T-cell (primary cell): Measurements from ENCODE around the gene NKTR. TPM values are rescaled to one million over a fixed set of nuclear protein-coding genes. Genes with fewer than 3 reads are reported as not detected.

ENCODE experiments used
- ATAC-seq, 4 experiments: fragments of 200-7000 bp in 3 of 4; fragments of 150-1000 bp in 1 of 4; cut with Tn5 transposase; replicated peaks in 1 of 4; 1 replicate in 3 of 4; 2 replicates in 1 of 4; pipeline ENCODE4 v1.10.0; 2021; ENCODE audit warnings: moderate library complexity in 3 of 4, mild to moderate bottlenecking in 2 of 4, moderate number of reproducible peaks in 1 of 4
- CTCF ChIA-PET, 2 donors: fragments of 300-600 bp; sonication (Branson Sonifier 250); formaldehyde crosslinking; loops; one replicate each; lab custom pipeline; 2022; ENCODE audit warnings: antibody characterized with exemption in 2 of 2; lab: Charles Lee
- POLR2A ChIA-PET, 2 donors: fragments of 300-600 bp; sonication (Branson Sonifier 250); formaldehyde crosslinking; loops; one replicate each; lab custom pipeline; 2022; ENCODE audit warnings: antibody characterized with exemption in 2 of 2; lab: Charles Lee
- DNase-seq, 35 experiments: peaks; one replicate each; pipeline versions ENCODE4 v3.0.0 to v3.0.0-alpha.2; 2013 to 2023
- H3K27ac ChIP-seq: one replicate; pipeline ENCODE4 v1.5.1; 2013; ENCODE audit warnings: low read length
- H3K27me3 ChIP-seq, 2 experiments: replicated peaks in 1 of 2; 1 replicate in 1 of 2; 2 replicates in 1 of 2; pipeline versions ENCODE4 v1.6.1 to v1.7.0; 2013; ENCODE audit warnings: low read length in 1 of 2, mixed read lengths in 1 of 2; ENCODE audit not compliant: control insufficient read depth in 2 of 2, insufficient read depth in 2 of 2; ENCODE audit errors: extremely low read depth in 1 of 2
- H3K36me3 ChIP-seq, 2 donors: 1 replicate in 1 of 2; 2 replicates in 1 of 2; pipeline versions ENCODE4 v1.6.1 to v1.7.0; 2013; ENCODE audit warnings: low read length in 1 of 2; ENCODE audit not compliant: control insufficient read depth in 2 of 2, insufficient read depth in 1 of 2; ENCODE audit errors: extremely low read depth in 1 of 2
- H3K4me1 ChIP-seq, 2 experiments: 1 replicate in 1 of 2; 2 replicates in 1 of 2; pipeline versions ENCODE4 v1.6.1 to v1.7.0; 2013; ENCODE audit warnings: low read length in 2 of 2, mixed read lengths in 1 of 2; ENCODE audit not compliant: insufficient read depth in 2 of 2, control insufficient read depth in 1 of 2; ENCODE audit errors: extremely low read depth in 1 of 2
- H3K4me3 ChIP-seq, 2 donors: 1 replicate in 1 of 2; 2 replicates in 1 of 2; pipeline versions ENCODE4 v1.5.1 to v1.7.0; 2013; ENCODE audit warnings: mild to moderate bottlenecking in 2 of 2, low read length in 1 of 2, moderate library complexity in 1 of 2; ENCODE audit not compliant: control insufficient read depth in 1 of 2; ENCODE audit errors: extremely low read depth in 1 of 2
- H3K9me3 ChIP-seq: 2 replicates; pipeline ENCODE4 v1.7.0; 2013
- H3K27ac Mint-ChIP-seq, 2 donors: one replicate each; pipeline ENCODE4 v1.8.0; 2020 to 2021; ENCODE audit warnings: mild to moderate bottlenecking in 2 of 2, mixed read lengths in 2 of 2
- H3K27me3 Mint-ChIP-seq, 2 donors: one replicate each; pipeline ENCODE4 v1.8.0; 2021 to 2022; ENCODE audit warnings: mixed read lengths in 2 of 2
- H3K36me3 Mint-ChIP-seq: one replicate; pipeline ENCODE4 v1.8.0; 2021; ENCODE audit warnings: mixed read lengths
- H3K4me1 Mint-ChIP-seq, 3 donors: one replicate each; pipeline ENCODE4 v1.8.0; 2020 to 2022; ENCODE audit warnings: mixed read lengths in 3 of 3, mild to moderate bottlenecking in 1 of 3
- H3K4me3 Mint-ChIP-seq, 3 donors: one replicate each; pipeline ENCODE4 v1.8.0; 2020 to 2022; ENCODE audit warnings: mild to moderate bottlenecking in 3 of 3, mixed read lengths in 3 of 3, moderate library complexity in 3 of 3
- H3K9me3 Mint-ChIP-seq, 3 donors: one replicate each; pipeline ENCODE4 v1.8.0; 2020 to 2022; ENCODE audit warnings: mixed read lengths in 3 of 3
- WGBS: methylation state at CpG from one replicate; pipeline ENCODE4 v1.1.5; 2013; ENCODE audit warnings: missing lambda C conversion rate; ENCODE audit not compliant: insufficient coverage; 5-methylcytosine and 5-hydroxymethylcytosine counted together
- total RNA-seq, 35 experiments: library from RNA in 6 of 35; stranded (reverse) in 6 of 35; fragments of 120-200 nt in 1 of 35; gene quantifications; one replicate each; pipeline versions ENCODE4 v1.2.1 to v1.2.4 and lab custom pipeline; 2013 to 2026

Gene NKTR
- total RNA-seq, 5 donors from 2014 or later (not counting 1 experiment from before 2014, with no cell fraction given): 185 to 252 (median 209) TPM

DNA sequence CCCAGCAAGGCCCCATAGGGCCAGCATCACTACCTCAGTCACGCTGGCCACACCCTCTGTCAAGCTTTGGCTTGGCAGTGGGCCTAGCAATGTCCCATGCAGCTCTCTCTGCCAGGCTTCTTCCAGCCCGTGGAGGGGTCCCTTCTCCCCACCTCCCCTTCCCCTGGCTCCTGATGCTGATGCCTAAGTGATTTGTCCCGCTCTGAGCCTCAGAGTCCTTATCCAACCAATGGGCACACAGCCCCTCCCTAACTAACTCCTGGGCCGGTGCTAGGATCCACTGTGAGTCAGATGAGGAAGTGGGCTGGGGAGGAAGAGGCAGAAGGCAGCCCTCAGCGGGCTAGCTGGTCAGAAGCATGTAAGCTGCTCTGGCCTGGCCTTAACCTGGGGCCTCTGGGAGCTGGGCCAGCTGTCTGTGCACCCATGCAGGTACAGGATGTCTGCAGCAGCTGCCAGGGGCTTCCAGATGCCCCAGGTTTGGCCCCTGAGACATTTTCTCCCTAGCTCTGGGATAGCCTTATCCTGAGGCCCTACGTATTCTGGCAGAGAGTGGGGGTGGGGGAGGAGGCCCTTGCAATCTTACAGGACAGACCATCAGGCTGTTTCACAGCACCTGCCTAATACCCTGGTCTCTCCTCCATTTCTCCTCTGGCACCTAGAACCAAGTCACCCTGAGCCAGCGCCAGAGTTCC lies 52.3 kb downstream of the NKTR start:
- peak in 1 of 35 experiments; percentile 30 for DNase-seq
- 48% methylated on average over 3 of the region's 7 CpGs for WGBS
- no peak overlapping the region for H3K27ac Mint-ChIP-seq

DNA sequence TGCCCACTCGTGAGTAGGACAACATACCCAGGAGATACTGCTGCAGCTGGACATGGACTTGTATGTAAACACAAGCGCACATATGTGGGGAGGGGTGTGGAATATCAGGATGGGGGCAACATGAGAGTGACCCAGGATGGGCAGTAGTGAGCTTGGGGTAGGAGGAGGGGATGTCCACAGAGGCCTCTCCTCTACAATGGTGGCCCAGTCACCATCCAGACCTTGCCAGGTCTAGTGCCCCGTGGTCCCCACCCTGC lies 52.7 kb downstream of the NKTR start:
- Mint-ChIP-seq H3K4me1 (peaks cover 6 to 24% (median 13%) of the 10 kb centered on the region in 3 donors), H3K27me3 (no peaks in the 10 kb centered on the region), H3K4me3 (peak overlapping the region; percentile 58 to 82 (median 80)), H3K27ac (peak overlapping the region in 1 of 2 donors; percentile 58), H3K36me3 (peaks cover 8% of the 10 kb centered on the region), H3K9me3 (no peaks in the 10 kb centered on the region)
- DNase-seq (no peak), ATAC-seq (no peak)
- CTCF ChIA-PET: no interaction called here
- peaks cover 0 to 26% of the 10 kb centered on the region in 2 experiments for H3K4me1 ChIP-seq
- H3K4me3 ChIP-seq: no peak overlapping the region
- H3K9me3 ChIP-seq: no peaks in the 10 kb centered on the region
- no peak overlapping the region for H3K27ac ChIP-seq
- H3K27me3 ChIP-seq: peaks cover 0 to 26% of the 10 kb centered on the region in 2 experiments
- POLR2A ChIA-PET: no interaction called here
- H3K36me3 ChIP-seq: peaks cover 5 to 11% of the 10 kb centered on the region in 2 donors
- 75% methylated on average over 1 of the region's 3 CpGs for WGBS

More for the DNA sequence above, 52.3 kb downstream of the NKTR start:
- Mint-ChIP-seq H3K36me3 (peaks cover 12% of the 10 kb centered on the region), H3K4me3 (peak overlapping the region; percentile 58 to 82 (median 80)), H3K4me1 (peaks cover 6 to 27% (median 13%) of the 10 kb centered on the region in 3 donors), H3K9me3 (no peaks in the 10 kb centered on the region), H3K27me3 (no peaks in the 10 kb centered on the region)
- Histone ChIP-seq H3K27me3 (peaks cover 0 to 26% of the 10 kb centered on the region in 2 experiments), H3K36me3 (peaks cover 5 to 11% of the 10 kb centered on the region in 2 donors), H3K4me1 (peaks cover 0 to 26% of the 10 kb centered on the region in 2 experiments), H3K9me3 (no peaks in the 10 kb centered on the region), H3K27ac (no peak overlapping the region), H3K4me3 (no peak overlapping the region)
- ATAC-seq: no peak
- CTCF ChIA-PET: no interaction called here
- POLR2A ChIA-PET: interaction anchor here in 1 of 2 donors (1.1 kb wide), 1 partner anchor 16 kb away, joined by 3 read pairs; no protein-coding TSS in a partner anchor

DNA sequence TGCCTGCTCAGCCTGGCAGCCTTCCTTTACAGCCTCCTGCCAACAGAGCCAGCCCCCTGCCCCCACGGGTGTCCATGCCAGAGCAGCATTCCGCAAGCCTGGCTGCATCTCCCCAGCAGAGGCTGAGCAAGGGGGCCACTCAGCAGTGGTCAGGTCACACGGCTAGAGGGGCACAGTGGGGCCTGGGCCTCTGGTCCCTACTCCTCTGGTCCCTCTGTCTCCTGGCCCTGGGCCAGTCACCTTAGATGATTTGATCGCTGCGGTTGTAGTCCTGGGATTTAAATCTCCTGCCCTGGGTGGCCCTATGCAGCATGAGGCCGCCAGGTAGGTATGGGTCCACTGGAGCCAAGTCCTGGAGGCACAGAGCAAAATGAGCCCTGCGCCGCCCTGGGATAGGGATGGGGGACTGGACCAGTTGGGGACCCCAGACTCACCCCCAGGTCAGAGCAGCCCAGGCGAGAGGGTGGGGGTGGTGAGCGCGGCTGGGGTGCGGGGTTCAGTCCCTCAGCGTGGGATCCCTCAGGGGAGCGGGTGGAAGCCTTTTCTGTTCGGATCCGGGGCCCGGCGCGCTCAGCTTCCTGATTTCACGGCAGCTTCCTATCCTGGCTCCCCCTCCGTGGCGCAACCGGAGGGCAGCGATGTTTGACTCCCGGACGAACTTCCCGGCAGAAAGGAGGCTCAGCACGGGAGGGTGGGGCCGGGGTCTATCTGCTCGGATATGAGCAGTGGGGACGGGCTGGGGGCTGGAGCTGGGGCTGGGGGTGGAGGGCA lies 53.3 kb downstream of the NKTR start, which contains the start of gene ZBTB47:
Gene ZBTB47 (plus strand): TSS at position 138 of the 771 bp plus-strand sequence. CDS start 4,659 bp downstream, outside the sequence.
- WGBS: 49% methylated on average over 15 of the region's 31 CpGs
- Histone ChIP-seq H3K4me3 (peak within 1 kb of the TSS; percentile 40 to 50), H3K36me3 (peaks cover 5 to 10% of the 10 kb centered on the region in 2 donors), H3K4me1 (peaks cover 0 to 26% of the 10 kb centered on the region in 2 experiments), H3K27ac (no peak within 1 kb of the TSS), H3K9me3 (no peaks in the 10 kb centered on the region), H3K27me3 (peaks cover 0 to 26% of the 10 kb centered on the region in 2 experiments)
- ChIA-PET CTCF (interaction anchor here in 1 of 2 donors (0.7 kb wide), 1 partner anchor 164 kb away, joined by 6 read pairs; no protein-coding TSS in a partner anchor), POLR2A (no interaction called here)
- Mint-ChIP-seq H3K36me3 (peaks cover 6% of the 10 kb centered on the region), H3K4me1 (peaks cover 6 to 24% (median 13%) of the 10 kb centered on the region in 3 donors), H3K27ac (peak within 1 kb of the TSS in 1 of 2 donors; percentile 58), H3K27me3 (no peaks in the 10 kb centered on the region), H3K9me3 (no peaks in the 10 kb centered on the region), H3K4me3 (peak within 1 kb of the TSS; percentile 71 to 82 (median 80))
- ATAC-seq (peak; percentile 21 to 31 (median 24)), DNase-seq (peak in 3 of 35 experiments; percentile 27 to 37 (median 29))

DNA sequence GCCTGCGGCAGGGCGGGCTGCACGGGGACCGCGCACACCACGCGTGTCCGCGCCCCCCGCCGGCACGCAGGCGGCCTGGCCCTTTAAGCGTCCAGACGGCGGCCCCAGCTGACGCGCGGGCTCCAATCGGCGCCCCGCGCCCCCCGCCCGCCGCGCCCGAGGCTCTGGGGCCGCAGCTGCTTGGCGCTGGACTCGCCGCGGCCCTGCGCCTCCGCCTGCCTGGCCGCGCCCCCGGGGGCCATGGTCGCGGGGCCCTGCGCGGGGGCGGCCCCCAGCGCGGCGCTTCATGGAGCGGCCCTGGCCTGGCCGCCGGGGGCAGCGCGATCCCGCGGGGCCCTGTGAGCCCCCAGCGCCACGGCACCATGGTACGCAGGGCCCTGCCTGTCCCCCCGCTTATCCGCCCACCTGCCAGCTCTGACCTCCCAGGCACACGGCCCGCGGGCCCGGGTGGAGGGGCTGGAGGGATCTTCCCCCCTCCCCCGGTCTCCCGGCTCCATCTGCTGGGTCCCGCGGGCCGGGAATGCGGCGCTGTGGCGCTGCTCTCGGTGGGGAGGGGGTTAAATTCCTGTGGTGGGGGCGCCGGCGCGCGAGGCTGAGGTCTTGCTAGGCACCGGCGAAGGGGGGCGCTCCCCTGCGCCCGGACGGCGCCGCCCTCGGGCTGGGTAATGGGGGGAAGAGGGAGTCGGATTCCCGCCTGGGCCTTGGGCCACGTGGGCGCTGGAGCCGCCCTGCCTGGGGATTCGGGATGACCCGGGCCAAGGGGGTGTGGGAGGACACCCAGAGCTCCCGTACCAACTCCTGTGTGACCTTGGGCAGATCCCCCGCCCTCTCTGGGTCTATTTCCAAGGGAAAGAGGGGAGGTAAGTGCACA lies 54.1 kb downstream of the NKTR start:
- ChIA-PET POLR2A (interaction anchor here in 1 of 2 donors (0.6 kb wide), 1 partner anchor 62 kb away, joined by 3 read pairs; no protein-coding TSS in a partner anchor), CTCF (no interaction called here)
- Histone ChIP-seq H3K27ac (no peak overlapping the region), H3K4me1 (peaks cover 0 to 26% of the 10 kb centered on the region in 2 experiments), H3K4me3 (peak overlapping the region; percentile 40 to 50), H3K36me3 (peaks cover 2 to 5% of the 10 kb centered on the region in 2 donors), H3K27me3 (peaks cover 0 to 26% of the 10 kb centered on the region in 2 experiments), H3K9me3 (no peaks in the 10 kb centered on the region)
- Mint-ChIP-seq H3K4me1 (peaks cover 6 to 24% (median 13%) of the 10 kb centered on the region in 3 donors), H3K27ac (peak overlapping the region in 1 of 2 donors; percentile 22), H3K4me3 (peak overlapping the region; percentile 55 to 82 (median 68)), H3K9me3 (no peaks in the 10 kb centered on the region), H3K36me3 (no peaks in the 10 kb centered on the region), H3K27me3 (no peaks in the 10 kb centered on the region)
- ATAC-seq (peak; percentile 48 to 72 (median 54)), DNase-seq (peak in 3 of 35 experiments; percentile 8 to 36 (median 20))
- 5% methylated on average over 68 of the region's 94 CpGs for WGBS

DNA sequence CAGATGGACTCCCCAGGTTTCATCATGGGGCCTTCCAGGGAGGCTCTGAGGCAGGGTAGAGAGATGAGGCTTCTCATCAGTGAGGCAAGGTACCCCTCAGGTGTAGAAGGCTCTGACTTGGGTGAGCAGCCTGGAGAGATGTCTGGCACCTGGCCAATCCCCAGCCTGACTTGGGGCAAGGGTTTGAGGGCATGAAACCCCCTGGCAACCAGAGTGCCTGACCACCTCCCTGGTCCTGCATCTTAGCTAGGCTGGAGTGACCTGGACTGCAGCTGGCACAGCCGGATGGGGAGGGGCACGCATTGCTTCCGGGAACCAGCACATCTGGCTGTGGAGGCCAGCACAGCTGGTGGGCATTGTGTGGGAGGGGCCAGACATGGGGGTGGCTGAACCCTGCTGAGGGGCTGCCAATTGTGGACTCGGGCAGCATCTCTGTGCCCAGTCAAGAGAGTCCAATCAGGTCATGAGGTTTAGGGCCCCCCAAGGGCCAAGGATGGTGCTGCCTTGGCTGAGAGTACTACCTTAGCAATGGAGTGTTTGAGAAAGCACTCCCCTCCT lies 54.9 kb downstream of the NKTR start:
- peaks cover 0 to 26% of the 10 kb centered on the region in 2 experiments for H3K27me3 ChIP-seq
- peak overlapping the region; percentile 50 to 68 (median 55) for H3K4me3 Mint-ChIP-seq
- H3K27ac Mint-ChIP-seq: peak overlapping the region in 1 of 2 donors; percentile 22
- H3K27me3 Mint-ChIP-seq: no peaks in the 10 kb centered on the region
- POLR2A ChIA-PET: no interaction called here
- H3K27ac ChIP-seq: peak overlapping the region; percentile 44
- H3K36me3 ChIP-seq: peaks cover 0 to 2% of the 10 kb centered on the region in 2 donors
- CTCF ChIA-PET: no interaction called here
- no peaks in the 10 kb centered on the region for H3K9me3 Mint-ChIP-seq
- H3K36me3 Mint-ChIP-seq: no peaks in the 10 kb centered on the region
- ATAC-seq: no peak
- 91% methylated on average over 4 of the region's 4 CpGs for WGBS
- H3K4me1 Mint-ChIP-seq: peaks cover 6 to 24% (median 13%) of the 10 kb centered on the region in 3 donors
- H3K4me1 ChIP-seq: peaks cover 0 to 26% of the 10 kb centered on the region in 2 experiments
- no peak overlapping the region for H3K4me3 ChIP-seq
- no peak for DNase-seq
- no peaks in the 10 kb centered on the region for H3K9me3 ChIP-seq
